ENCODE results near the gene KIF6.

GRCh38 chr6:39760226-39760952 is 35.2 kb upstream of the KIF6 start:
- TF ChIP-seq POLR2A (IDR thresholded peaks at IDR 0.05) (no peak), CTCF (IDR thresholded peaks at IDR 0.05) (no peak)
